Panc1 (cell line): Measurements from ENCODE around the gene ARMC8.

Experiments used
- POLR2AphosphoS5 ChIP-seq: IDR thresholded peaks from 2 replicates; pipeline ENCODE4 v1.6.1; 2012; ENCODE audit warnings: mild to moderate bottlenecking, low read depth, low read length, moderate library complexity
- TCF7L2 ChIP-seq: IDR thresholded peaks from 2 replicates; pipeline ENCODE4 v1.6.1; 2011; ENCODE audit warnings: mild to moderate bottlenecking, low read depth, low read length, inconsistent platforms
- TF ChIP-seq, protein P1 (sequence below): fragments of 450-650 bp; IDR thresholded peaks from 2 replicates; pipeline ENCODE4 v1.5.1; 2017; ENCODE audit warnings: mild to moderate bottlenecking

- TF ChIP-seq, protein P1, sequence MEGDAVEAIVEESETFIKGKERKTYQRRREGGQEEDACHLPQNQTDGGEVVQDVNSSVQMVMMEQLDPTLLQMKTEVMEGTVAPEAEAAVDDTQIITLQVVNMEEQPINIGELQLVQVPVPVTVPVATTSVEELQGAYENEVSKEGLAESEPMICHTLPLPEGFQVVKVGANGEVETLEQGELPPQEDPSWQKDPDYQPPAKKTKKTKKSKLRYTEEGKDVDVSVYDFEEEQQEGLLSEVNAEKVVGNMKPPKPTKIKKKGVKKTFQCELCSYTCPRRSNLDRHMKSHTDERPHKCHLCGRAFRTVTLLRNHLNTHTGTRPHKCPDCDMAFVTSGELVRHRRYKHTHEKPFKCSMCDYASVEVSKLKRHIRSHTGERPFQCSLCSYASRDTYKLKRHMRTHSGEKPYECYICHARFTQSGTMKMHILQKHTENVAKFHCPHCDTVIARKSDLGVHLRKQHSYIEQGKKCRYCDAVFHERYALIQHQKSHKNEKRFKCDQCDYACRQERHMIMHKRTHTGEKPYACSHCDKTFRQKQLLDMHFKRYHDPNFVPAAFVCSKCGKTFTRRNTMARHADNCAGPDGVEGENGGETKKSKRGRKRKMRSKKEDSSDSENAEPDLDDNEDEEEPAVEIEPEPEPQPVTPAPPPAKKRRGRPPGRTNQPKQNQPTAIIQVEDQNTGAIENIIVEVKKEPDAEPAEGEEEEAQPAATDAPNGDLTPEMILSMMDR: no peak
- TF ChIP-seq POLR2AphosphoS5 (no peak), TCF7L2 (no peak)
Measured at GRCh38 chr3:138186221-138186620, 880 bp upstream of the ARMC8 start.
